HepG2 (cell line): ENCODE data around the gene CALR. TPM values are rescaled to one million over a fixed set of nuclear protein-coding genes. Genes with fewer than 3 reads are reported as not detected.

ENCODE experiments used
- FOXM1 ChIP-seq: sonication (generic); formaldehyde crosslinking; IDR thresholded peaks from 2 replicates; pipeline ENCODE4 v1.5.0; 2020; ENCODE audit warnings: missing genetic modification reagents
- HDAC2 ChIP-seq: sonication (generic); formaldehyde crosslinking; IDR thresholded peaks from 2 replicates; pipeline ENCODE4 v1.4.0; 2020; ENCODE audit warnings: missing genetic modification reagents
- MZF1 ChIP-seq: sonication (generic); formaldehyde crosslinking; IDR thresholded peaks from 2 replicates; pipeline ENCODE4 v1.8.1; 2023; ENCODE audit warnings: mild to moderate bottlenecking, missing genetic modification reagents, borderline replicate concordance
- NFE2L2 ChIP-seq: fragments of 150-350 bp; IDR thresholded peaks from 2 replicates; pipeline ENCODE4 v1.6.1; 2014; ENCODE audit warnings: low read length
- PHB2 ChIP-seq: fragments of 450-650 bp; IDR thresholded peaks from 2 replicates; pipeline ENCODE4 v1.6.1; 2018; ENCODE audit not compliant: partially characterized antibody
- SPEN ChIP-seq: sonication (generic); formaldehyde crosslinking; IDR thresholded peaks from 2 replicates; pipeline ENCODE4 v1.5.1; 2020; ENCODE audit warnings: low read depth, mild to moderate bottlenecking, missing genetic modification reagents
- ZFYVE20 ChIP-seq: sonication (generic); formaldehyde crosslinking; IDR thresholded peaks from 2 replicates; pipeline ENCODE4 v1.8.0; 2023; ENCODE audit warnings: low read depth, mild to moderate bottlenecking, moderate library complexity, missing genetic modification reagents, borderline replicate concordance
- ZNF253 ChIP-seq: sonication (generic); formaldehyde crosslinking; IDR thresholded peaks from 2 replicates; pipeline ENCODE4 v1.8.0; 2022; ENCODE audit warnings: mild to moderate bottlenecking, missing genetic modification reagents, borderline replicate concordance
- ZNF510 ChIP-seq: sonication (generic); formaldehyde crosslinking; IDR thresholded peaks from 2 replicates; pipeline ENCODE4 v1.4.0; 2020; ENCODE audit warnings: low read depth, mild to moderate bottlenecking, missing genetic modification reagents
- ZNF629 ChIP-seq: sonication (generic); formaldehyde crosslinking; conservative IDR thresholded peaks from 2 replicates; pipeline ENCODE4 v1.5.0; 2020; ENCODE audit warnings: missing genetic modification reagents
- ZNF75D ChIP-seq: sonication (generic); formaldehyde crosslinking; IDR thresholded peaks from 2 replicates; pipeline ENCODE4 v1.8.1; 2023; ENCODE audit warnings: missing genetic modification reagents, mild to moderate bottlenecking, borderline replicate concordance
- ZSCAN30 ChIP-seq: sonication (generic); formaldehyde crosslinking; IDR thresholded peaks from 2 replicates; pipeline ENCODE4 v1.5.0; 2020; ENCODE audit warnings: mild to moderate bottlenecking, missing genetic modification reagents
- polyA plus RNA-seq, 8 experiments: library from polyadenylated mRNA; depleted of rRNA in 3 of 8; stranded (reverse) in 7 of 8; unstranded in 1 of 8; fragments of >200 nt; fragmentation: Illumina TruSeq in 4 of 8; extraction: Trizol in 4 of 8; gene quantifications; 2 replicates each; pipeline versions ENCODE4 v1.2.1 to v1.2.3, GENCODE V29; 2011 to 2016; ENCODE audit warnings: low read depth in 4 of 8, missing spikeins in 1 of 8, mixed read lengths in 1 of 8; ENCODE audit not compliant: insufficient read depth in 1 of 8
- total RNA-seq, 5 experiments: library from RNA; depleted of rRNA; stranded (reverse); fragments of >200 nt; fragmentation: Illumina TruSeq; extraction: Trizol; gene quantifications; 2 replicates each; pipeline ENCODE4 v1.2.3, GENCODE V29; 2016; ENCODE audit warnings: low read depth in 1 of 5
- TF ChIP-seq, protein P1 (sequence below): IDR thresholded peaks from 2 replicates; pipeline ENCODE4 v1.6.1; 2016; ENCODE audit warnings: low read depth, borderline replicate concordance
- TF ChIP-seq, protein P2 (sequence below): sonication (generic); formaldehyde crosslinking; IDR thresholded peaks from 2 replicates; pipeline ENCODE4 v1.4.0; 2020; ENCODE audit warnings: mild to moderate bottlenecking, missing genetic modification reagents, borderline replicate concordance
- TF ChIP-seq, protein P3 (sequence below): sonication (generic); formaldehyde crosslinking; IDR thresholded peaks from 2 replicates; pipeline ENCODE4 v1.5.1; 2020; ENCODE audit warnings: missing genetic modification reagents, mild to moderate bottlenecking, borderline replicate concordance
- TF ChIP-seq, protein P4 (sequence below): sonication (generic); formaldehyde crosslinking; conservative IDR thresholded peaks from 2 replicates; pipeline ENCODE4 v1.4.0; 2020; ENCODE audit warnings: missing genetic modification reagents
- TF ChIP-seq, protein P5 (sequence below): sonication (generic); formaldehyde crosslinking; IDR thresholded peaks from 2 replicates; pipeline ENCODE4 v1.4.0; 2020; ENCODE audit warnings: mild to moderate bottlenecking, missing genetic modification reagents

CALR gene
- total and polyA plus RNA-seq, 2 of the 13 experiments (the other 11 are each of a cell fraction or from before 2014, with no cell fraction given) = 898 to 934 TPM

DNA sequence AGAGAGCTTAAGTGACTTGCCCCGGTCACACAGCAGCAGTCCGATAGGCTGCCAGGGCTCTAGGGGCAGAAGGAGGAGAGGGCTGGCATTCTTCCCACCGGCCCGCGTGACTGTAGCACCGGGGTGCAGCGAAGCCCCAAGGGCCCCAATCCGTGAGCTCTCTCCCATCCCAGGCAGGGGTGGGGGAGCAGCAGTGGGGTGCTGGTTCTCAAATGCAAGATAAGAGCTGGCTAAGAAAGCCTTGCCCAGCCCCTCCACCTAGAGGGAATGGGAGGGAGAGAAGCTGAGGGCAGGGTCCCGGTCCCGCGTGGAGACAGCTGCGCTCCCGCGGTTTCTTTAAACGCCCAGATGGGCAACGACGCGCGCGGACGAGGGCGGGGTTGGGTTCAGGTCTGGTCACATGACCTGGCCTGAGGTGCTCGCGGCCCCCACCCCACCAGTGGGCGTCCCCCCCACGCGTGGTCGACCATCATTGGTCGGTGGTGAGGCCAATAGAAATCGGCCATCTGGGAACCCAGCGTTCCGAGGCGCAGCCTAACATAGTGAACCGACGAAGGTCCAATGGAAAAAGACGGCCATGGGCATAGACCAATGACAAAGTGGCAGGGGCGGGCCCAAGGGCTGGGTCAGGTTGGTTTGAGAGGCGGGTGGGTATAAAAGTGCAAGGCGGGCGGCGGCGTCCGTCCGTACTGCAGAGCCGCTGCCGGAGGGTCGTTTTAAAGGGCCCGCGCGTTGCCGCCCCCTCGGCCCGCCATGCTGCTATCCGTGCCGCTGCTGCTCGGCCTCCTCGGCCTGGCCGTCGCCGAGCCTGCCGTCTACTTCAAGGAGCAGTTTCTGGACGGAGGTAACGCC, at the start of gene CALR (continued):
- TF ChIP-seq, protein P1, sequence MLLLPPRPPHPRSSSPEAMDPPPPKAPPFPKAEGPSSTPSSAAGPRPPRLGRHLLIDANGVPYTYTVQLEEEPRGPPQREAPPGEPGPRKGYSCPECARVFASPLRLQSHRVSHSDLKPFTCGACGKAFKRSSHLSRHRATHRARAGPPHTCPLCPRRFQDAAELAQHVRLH (CRISPR knock-in tag) = no peak; the same call in 1 of the 2 replicates
- TF ChIP-seq ZNF253 (CRISPR knock-in tag) (no peak), HDAC2 (CRISPR knock-in tag) (peak; percentile 62; the same call in 1 of the 2 replicates), ZFYVE20 (no peak), ZNF629 (no peak), FOXM1 (no peak), NFE2L2 (no peak), PHB2 (no peak), SPEN (CRISPR knock-in tag) (no peak), MZF1 (CRISPR knock-in tag) (no peak), ZSCAN30 (no peak), ZNF510 (CRISPR knock-in tag) (no peak), ZNF75D (CRISPR knock-in tag) (0 out of 2 replicates have a peak, but pooled peaks have one; percentile 71)
- TF ChIP-seq, protein P2, sequence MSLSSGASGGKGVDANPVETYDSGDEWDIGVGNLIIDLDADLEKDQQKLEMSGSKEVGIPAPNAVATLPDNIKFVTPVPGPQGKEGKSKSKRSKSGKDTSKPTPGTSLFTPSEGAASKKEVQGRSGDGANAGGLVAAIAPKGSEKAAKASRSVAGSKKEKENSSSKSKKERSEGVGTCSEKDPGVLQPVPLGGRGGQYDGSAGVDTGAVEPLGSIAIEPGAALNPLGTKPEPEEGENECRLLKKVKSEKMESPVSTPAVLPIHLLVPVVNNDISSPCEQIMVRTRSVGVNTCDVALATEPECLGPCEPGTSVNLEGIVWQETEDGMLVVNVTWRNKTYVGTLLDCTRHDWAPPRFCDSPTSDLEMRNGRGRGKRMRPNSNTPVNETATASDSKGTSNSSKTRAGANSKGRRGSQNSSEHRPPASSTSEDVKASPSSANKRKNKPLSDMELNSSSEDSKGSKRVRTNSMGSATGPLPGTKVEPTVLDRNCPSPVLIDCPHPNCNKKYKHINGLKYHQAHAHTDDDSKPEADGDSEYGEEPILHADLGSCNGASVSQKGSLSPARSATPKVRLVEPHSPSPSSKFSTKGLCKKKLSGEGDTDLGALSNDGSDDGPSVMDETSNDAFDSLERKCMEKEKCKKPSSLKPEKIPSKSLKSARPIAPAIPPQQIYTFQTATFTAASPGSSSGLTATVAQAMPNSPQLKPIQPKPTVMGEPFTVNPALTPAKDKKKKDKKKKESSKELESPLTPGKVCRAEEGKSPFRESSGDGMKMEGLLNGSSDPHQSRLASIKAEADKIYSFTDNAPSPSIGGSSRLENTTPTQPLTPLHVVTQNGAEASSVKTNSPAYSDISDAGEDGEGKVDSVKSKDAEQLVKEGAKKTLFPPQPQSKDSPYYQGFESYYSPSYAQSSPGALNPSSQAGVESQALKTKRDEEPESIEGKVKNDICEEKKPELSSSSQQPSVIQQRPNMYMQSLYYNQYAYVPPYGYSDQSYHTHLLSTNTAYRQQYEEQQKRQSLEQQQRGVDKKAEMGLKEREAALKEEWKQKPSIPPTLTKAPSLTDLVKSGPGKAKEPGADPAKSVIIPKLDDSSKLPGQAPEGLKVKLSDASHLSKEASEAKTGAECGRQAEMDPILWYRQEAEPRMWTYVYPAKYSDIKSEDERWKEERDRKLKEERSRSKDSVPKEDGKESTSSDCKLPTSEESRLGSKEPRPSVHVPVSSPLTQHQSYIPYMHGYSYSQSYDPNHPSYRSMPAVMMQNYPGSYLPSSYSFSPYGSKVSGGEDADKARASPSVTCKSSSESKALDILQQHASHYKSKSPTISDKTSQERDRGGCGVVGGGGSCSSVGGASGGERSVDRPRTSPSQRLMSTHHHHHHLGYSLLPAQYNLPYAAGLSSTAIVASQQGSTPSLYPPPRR (CRISPR knock-in tag) = peak; percentile 43; the same call in 1 of the 2 replicates
- TF ChIP-seq, protein P3, sequence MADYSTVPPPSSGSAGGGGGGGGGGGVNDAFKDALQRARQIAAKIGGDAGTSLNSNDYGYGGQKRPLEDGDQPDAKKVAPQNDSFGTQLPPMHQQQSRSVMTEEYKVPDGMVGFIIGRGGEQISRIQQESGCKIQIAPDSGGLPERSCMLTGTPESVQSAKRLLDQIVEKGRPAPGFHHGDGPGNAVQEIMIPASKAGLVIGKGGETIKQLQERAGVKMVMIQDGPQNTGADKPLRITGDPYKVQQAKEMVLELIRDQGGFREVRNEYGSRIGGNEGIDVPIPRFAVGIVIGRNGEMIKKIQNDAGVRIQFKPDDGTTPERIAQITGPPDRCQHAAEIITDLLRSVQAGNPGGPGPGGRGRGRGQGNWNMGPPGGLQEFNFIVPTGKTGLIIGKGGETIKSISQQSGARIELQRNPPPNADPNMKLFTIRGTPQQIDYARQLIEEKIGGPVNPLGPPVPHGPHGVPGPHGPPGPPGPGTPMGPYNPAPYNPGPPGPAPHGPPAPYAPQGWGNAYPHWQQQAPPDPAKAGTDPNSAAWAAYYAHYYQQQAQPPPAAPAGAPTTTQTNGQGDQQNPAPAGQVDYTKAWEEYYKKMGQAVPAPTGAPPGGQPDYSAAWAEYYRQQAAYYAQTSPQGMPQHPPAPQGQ (CRISPR knock-in tag) = no peak
- TF ChIP-seq, protein P4, sequence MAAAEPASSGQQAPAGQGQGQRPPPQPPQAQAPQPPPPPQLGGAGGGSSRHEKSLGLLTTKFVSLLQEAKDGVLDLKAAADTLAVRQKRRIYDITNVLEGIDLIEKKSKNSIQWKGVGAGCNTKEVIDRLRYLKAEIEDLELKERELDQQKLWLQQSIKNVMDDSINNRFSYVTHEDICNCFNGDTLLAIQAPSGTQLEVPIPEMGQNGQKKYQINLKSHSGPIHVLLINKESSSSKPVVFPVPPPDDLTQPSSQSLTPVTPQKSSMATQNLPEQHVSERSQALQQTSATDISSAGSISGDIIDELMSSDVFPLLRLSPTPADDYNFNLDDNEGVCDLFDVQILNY (CRISPR knock-in tag) = peak; percentile 71
- TF ChIP-seq, protein P5, sequence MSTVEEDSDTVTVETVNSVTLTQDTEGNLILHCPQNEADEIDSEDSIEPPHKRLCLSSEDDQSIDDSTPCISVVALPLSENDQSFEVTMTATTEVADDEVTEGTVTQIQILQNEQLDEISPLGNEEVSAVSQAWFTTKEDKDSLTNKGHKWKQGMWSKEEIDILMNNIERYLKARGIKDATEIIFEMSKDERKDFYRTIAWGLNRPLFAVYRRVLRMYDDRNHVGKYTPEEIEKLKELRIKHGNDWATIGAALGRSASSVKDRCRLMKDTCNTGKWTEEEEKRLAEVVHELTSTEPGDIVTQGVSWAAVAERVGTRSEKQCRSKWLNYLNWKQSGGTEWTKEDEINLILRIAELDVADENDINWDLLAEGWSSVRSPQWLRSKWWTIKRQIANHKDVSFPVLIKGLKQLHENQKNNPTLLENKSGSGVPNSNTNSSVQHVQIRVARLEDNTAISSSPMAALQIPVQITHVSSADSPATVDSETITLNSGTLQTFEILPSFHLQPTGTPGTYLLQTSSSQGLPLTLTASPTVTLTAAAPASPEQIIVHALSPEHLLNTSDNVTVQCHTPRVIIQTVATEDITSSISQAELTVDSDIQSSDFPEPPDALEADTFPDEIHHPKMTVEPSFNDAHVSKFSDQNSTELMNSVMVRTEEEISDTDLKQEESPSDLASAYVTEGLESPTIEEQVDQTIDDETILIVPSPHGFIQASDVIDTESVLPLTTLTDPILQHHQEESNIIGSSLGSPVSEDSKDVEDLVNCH (CRISPR knock-in tag) = no peak
